Measurements from ENCODE around the gene SSBP3. TPM values are rescaled to one million over a fixed set of nuclear protein-coding genes. Genes with fewer than 3 reads are reported as not detected.

The SSBP3 gene
- total RNA-seq, 2 experiments from 2014 or later = 109 to 111 TPM

- Mint-ChIP-seq H3K9me3 (ENCODE audit: insufficient read depth) (no peaks in the 10 kb centered on the region), H3K36me3 (ENCODE audit: low read depth) (peaks cover 27% of the 10 kb centered on the region), H3K4me3 (no peak overlapping the region), H3K4me1 (ENCODE audit: low read depth) (peaks cover 19% of the 10 kb centered on the region), H3K27ac (no peak overlapping the region), H3K27me3 (ENCODE audit: low read depth) (no peaks in the 10 kb centered on the region)
- ChIA-PET CTCF (no interaction called here), POLR2A (no interaction called here)
- DNase-seq = no peak
- no peak for ATAC-seq
Observed at GRCh38 chr1:54365847-54366246, 40.3 kb downstream of the SSBP3 start.

DNA sequence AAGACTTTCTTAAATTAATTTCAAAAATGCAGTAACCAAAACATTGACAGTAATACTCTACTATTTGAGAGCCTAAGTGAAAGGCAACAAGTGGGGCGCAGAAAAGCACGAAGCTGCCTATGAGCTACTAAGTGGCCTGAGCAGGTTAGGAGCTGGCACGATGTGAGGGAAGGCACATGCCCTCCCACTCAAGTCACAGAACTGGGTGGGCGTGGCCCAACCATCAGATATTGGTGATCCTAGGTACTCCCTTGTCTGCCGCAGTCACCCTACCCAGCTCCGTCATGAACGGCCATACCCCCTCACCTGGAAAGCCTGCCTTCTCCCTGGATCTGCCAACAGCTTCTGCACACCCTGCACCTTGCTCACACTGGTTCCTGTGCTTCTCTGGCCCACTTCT, 40.8 kb downstream of the SSBP3 start:
- ATAC-seq = no peak
- no peak overlapping the region for H3K4me3 Mint-ChIP-seq
- ChIA-PET POLR2A (no interaction called here), CTCF (no interaction called here)
- H3K9me3 Mint-ChIP-seq (ENCODE audit: insufficient read depth) = no peaks in the 10 kb centered on the region
- H3K27me3 Mint-ChIP-seq (ENCODE audit: low read depth) = no peaks in the 10 kb centered on the region
- no peak overlapping the region for H3K27ac Mint-ChIP-seq
- H3K4me1 Mint-ChIP-seq (ENCODE audit: low read depth) = peaks cover 22% of the 10 kb centered on the region
- H3K36me3 Mint-ChIP-seq (ENCODE audit: low read depth) = peaks cover 24% of the 10 kb centered on the region
- DNase-seq = no peak

DNA sequence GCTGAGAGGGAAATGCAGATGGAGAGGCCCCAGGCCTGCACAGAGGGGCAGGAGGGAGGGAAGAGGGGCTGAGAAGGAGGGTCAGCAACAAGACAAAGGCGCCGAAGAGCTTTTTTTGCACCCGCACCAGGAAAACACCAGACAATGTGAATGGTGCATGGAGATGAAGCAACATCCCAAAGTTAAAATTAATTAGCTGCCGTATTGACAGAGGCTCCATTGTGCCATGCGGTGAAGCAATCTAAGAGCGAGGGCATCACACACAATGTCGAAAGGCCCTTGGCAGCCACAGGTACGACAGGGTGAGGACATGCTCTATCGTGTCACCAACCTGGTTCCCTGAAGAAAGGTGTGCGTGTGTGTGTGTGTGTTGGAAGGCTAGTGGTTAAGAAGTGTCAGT, 41.2 kb downstream of the SSBP3 start:
- Mint-ChIP-seq H3K4me1 (ENCODE audit: low read depth) (peaks cover 26% of the 10 kb centered on the region), H3K9me3 (ENCODE audit: insufficient read depth) (no peaks in the 10 kb centered on the region), H3K27ac (no peak overlapping the region), H3K4me3 (no peak overlapping the region), H3K27me3 (ENCODE audit: low read depth) (no peaks in the 10 kb centered on the region), H3K36me3 (ENCODE audit: low read depth) (peaks cover 23% of the 10 kb centered on the region)
- DNase-seq (no peak), ATAC-seq (no peak)
- POLR2A ChIA-PET = no interaction called here
- CTCF ChIA-PET = no interaction called here

DNA sequence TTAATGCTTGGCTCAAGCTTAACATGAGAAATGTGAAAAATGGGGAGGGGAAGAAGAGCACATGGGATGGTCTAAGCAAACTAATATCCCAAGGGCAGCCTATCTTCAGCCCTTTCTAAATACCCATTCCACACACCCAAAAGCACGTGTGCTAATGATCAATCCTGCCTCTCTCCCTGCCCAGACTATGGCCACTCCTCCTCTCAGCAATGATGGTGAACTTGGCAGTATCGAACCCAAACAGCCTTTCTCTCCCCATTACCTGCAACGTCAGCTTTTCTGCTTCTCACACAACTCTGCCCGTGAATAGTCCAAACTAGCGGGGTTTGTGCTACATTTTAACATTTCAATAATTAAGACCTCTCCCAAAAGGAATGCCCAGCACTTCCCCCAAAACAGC, 41.6 kb downstream of the SSBP3 start:
- no peak for DNase-seq
- Mint-ChIP-seq H3K36me3 (ENCODE audit: low read depth) (peaks cover 20% of the 10 kb centered on the region), H3K27me3 (ENCODE audit: low read depth) (no peaks in the 10 kb centered on the region), H3K9me3 (ENCODE audit: insufficient read depth) (no peaks in the 10 kb centered on the region), H3K27ac (no peak overlapping the region), H3K4me3 (no peak overlapping the region), H3K4me1 (ENCODE audit: low read depth) (peaks cover 30% of the 10 kb centered on the region)
- ChIA-PET CTCF (interaction anchor here (1.1 kb wide), 1 partner anchor 122 kb away, joined by 3 read pairs; no protein-coding TSS in a partner anchor), POLR2A (no interaction called here)
- no peak for ATAC-seq

DNA sequence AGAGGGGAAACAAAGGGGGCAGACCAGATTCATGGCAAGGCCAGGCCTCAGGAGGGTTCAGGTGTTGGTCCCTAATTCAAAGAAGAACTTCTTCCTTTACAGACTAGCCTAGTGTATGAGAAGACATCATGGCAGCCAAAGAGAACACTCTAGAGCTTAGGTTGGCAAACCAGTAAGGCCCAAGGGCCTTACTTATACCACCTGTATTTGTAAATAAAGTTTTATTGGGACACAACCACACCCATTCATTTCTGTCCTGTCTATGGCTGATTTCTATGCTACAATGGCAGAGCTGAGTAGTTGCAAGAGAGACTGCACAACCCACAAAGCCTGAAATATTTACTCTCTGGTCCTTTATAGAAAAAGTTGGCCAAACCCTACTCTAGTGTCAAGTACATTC, 42.3 kb downstream of the SSBP3 start:
- Mint-ChIP-seq H3K27ac (no peak overlapping the region), H3K4me3 (no peak overlapping the region), H3K9me3 (ENCODE audit: insufficient read depth) (no peaks in the 10 kb centered on the region), H3K4me1 (ENCODE audit: low read depth) (peaks cover 33% of the 10 kb centered on the region), H3K36me3 (ENCODE audit: low read depth) (peaks cover 19% of the 10 kb centered on the region), H3K27me3 (ENCODE audit: low read depth) (no peaks in the 10 kb centered on the region)
- DNase-seq (no peak), ATAC-seq (no peak)
- ChIA-PET POLR2A (no interaction called here), CTCF (interaction anchor here (1.1 kb wide), 1 partner anchor 123 kb away, joined by 3 read pairs; no protein-coding TSS in a partner anchor)

DNA sequence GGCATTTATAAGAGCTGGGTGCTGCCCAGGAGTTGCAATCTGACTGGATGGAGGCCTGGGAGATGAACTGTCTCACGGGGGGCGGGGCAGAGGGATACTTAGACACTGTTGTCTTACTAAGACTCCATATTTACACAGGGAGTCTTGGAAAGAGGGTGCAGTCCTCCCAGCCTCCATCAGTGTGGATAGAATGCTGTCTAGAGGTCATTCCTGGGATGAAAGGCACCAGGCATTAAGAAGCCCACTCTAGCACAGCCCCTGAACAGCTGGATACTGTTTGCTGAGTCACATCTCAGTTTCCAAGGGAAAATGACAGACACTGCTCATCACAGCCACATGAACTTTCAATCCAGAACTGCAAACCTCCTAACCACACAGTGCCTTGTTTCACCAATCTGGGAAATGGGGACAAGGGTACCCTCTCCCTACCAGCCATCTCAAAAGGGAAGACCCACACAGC, 43.3 kb downstream of the SSBP3 start:
- POLR2A ChIA-PET = no interaction called here
- Mint-ChIP-seq H3K27ac (no peak overlapping the region), H3K4me3 (no peak overlapping the region), H3K36me3 (ENCODE audit: low read depth) (peaks cover 27% of the 10 kb centered on the region), H3K27me3 (ENCODE audit: low read depth) (no peaks in the 10 kb centered on the region), H3K9me3 (ENCODE audit: insufficient read depth) (no peaks in the 10 kb centered on the region), H3K4me1 (ENCODE audit: low read depth) (peaks cover 40% of the 10 kb centered on the region)
- CTCF ChIA-PET = no interaction called here
- DNase-seq = no peak
- no peak for ATAC-seq

DNA sequence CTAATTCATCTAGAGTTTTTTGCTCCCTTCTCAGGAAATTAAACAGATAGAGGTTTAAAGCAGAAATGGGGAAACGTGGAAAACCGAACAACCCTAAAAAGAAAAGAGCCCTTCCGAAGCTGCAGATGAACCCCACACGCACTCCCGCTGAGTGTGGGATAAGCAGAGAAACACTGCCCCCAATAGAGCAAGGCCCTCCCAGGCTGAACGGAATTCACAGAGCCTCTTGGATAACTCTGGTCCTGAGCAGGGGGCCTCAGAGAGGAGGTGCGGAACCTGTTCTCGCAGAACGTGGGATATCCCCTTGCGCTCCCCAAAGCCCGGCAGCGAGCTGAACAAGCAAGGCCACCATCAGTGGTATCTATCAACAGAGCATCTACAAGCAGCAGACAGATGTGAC, 44.9 kb downstream of the SSBP3 start:
- CTCF ChIA-PET = interaction anchor here (1.0 kb wide), 1 partner anchor 133 kb away, joined by 3 read pairs; no protein-coding TSS in a partner anchor
- ATAC-seq = no peak
- POLR2A ChIA-PET = no interaction called here
- Mint-ChIP-seq H3K27me3 (ENCODE audit: low read depth) (no peaks in the 10 kb centered on the region), H3K4me3 (no peak overlapping the region), H3K27ac (no peak overlapping the region), H3K36me3 (ENCODE audit: low read depth) (peaks cover 29% of the 10 kb centered on the region), H3K4me1 (ENCODE audit: low read depth) (peaks cover 56% of the 10 kb centered on the region), H3K9me3 (ENCODE audit: insufficient read depth) (no peaks in the 10 kb centered on the region)
- no peak for DNase-seq

DNA sequence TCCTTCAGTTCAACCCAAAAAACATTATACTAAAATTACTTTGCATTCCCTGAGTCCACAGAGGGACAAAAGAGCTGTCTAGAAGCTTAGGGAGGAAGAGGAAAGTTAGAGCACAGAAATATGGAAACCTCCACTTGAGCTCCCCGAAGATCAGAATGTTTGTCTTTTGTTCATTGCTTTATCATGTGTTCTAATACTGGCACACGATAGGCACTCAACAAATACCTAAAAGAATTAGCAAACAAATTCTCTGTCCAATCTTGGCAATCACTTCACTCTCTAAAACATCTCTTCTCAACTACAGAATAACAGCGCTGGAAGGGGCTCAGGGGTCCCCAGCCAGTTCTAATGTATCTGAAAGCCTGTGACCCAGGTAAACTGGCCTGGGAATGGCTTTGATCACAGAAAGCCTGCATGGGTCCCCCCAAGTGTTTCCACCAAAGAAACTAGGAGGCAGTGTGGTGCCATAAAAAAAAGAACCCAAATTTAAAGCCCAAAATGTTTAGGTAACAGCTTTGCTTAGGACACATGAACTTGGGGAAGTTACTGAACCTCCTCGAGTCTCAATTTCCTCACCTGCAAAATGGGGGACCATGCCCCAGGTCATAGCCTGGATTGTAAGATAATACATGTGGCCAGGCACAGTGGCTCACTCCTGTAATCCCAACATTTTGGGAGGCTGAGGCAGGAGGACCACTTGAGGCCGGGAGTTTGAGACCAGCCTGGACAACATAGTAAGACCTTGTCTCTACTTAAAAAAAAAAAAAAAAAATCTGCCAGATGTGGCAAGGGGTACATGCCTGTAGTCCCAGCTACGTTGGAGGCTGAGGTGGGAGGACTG, 45.8 kb downstream of the SSBP3 start:
- Mint-ChIP-seq H3K36me3 (ENCODE audit: low read depth) (peaks cover 30% of the 10 kb centered on the region), H3K27me3 (ENCODE audit: low read depth) (no peaks in the 10 kb centered on the region), H3K9me3 (ENCODE audit: insufficient read depth) (no peaks in the 10 kb centered on the region), H3K27ac (no peak overlapping the region), H3K4me3 (no peak overlapping the region), H3K4me1 (ENCODE audit: low read depth) (peaks cover 66% of the 10 kb centered on the region)
- POLR2A ChIA-PET = interaction anchor here (0.6 kb wide), 1 partner anchor 75 kb away, joined by 3 read pairs; no protein-coding TSS in a partner anchor
- DNase-seq (no peak), ATAC-seq (no peak)
- CTCF ChIA-PET = interaction anchor here (1.0 to 2.0 kb wide), 5 partner anchors 10 to 139 kb away, joined by 3 to 6 read pairs (median 4); no protein-coding TSS in a partner anchor

GRCh38 chr1:54359393-54360162, 46.6 kb downstream of the SSBP3 start:
- CTCF ChIA-PET = interaction anchor here (1.0 to 2.0 kb wide), 4 partner anchors 17 to 140 kb away, joined by 3 to 6 read pairs (median 4); no protein-coding TSS in a partner anchor
- POLR2A ChIA-PET = interaction anchor here (0.6 kb wide), 1 partner anchor 74 kb away, joined by 3 read pairs; no protein-coding TSS in a partner anchor
- Mint-ChIP-seq H3K27ac (no peak overlapping the region), H3K4me1 (ENCODE audit: low read depth) (peaks cover 69% of the 10 kb centered on the region), H3K36me3 (ENCODE audit: low read depth) (peaks cover 30% of the 10 kb centered on the region), H3K4me3 (no peak overlapping the region), H3K9me3 (ENCODE audit: insufficient read depth) (no peaks in the 10 kb centered on the region), H3K27me3 (ENCODE audit: low read depth) (no peaks in the 10 kb centered on the region)
- no peak for DNase-seq
- no peak for ATAC-seq

GRCh38 chr1:54358503-54359168, 47.6 kb downstream of the SSBP3 start:
- H3K36me3 Mint-ChIP-seq (ENCODE audit: low read depth) = peaks cover 29% of the 10 kb centered on the region
- ATAC-seq (no peak), DNase-seq (no peak)
- POLR2A ChIA-PET = no interaction called here
- no peaks in the 10 kb centered on the region for H3K27me3 Mint-ChIP-seq (ENCODE audit: low read depth)
- H3K27ac Mint-ChIP-seq = no peak overlapping the region
- H3K4me1 Mint-ChIP-seq (ENCODE audit: low read depth) = peaks cover 73% of the 10 kb centered on the region
- H3K9me3 Mint-ChIP-seq (ENCODE audit: insufficient read depth) = no peaks in the 10 kb centered on the region
- CTCF ChIA-PET = interaction anchor here (1.0 to 3.2 kb wide), 6 partner anchors 9 to 131 kb away, joined by 3 to 9 read pairs (median 4); no protein-coding TSS in a partner anchor
- H3K4me3 Mint-ChIP-seq = no peak overlapping the region

- Mint-ChIP-seq H3K4me3 (no peak overlapping the region), H3K4me1 (ENCODE audit: low read depth) (peaks cover 77% of the 10 kb centered on the region), H3K9me3 (ENCODE audit: insufficient read depth) (no peaks in the 10 kb centered on the region), H3K36me3 (ENCODE audit: low read depth) (peaks cover 29% of the 10 kb centered on the region), H3K27ac (no peak overlapping the region), H3K27me3 (ENCODE audit: low read depth) (no peaks in the 10 kb centered on the region)
- no peak for DNase-seq
- ATAC-seq = no peak
- ChIA-PET CTCF (interaction anchor here (1.0 to 3.2 kb wide), 5 partner anchors 9 to 176 kb away, joined by 3 to 9 read pairs (median 3); no protein-coding TSS in a partner anchor), POLR2A (no interaction called here)
Observed at GRCh38 chr1:54357967-54358366, 48.2 kb downstream of the SSBP3 start.

All from activated CD8-positive, alpha-beta T cell treated with anti-CD3 and anti-CD28 coated beads, Interleukin-2, amount 10 ng/mL, durations not matched to agents 7 days and 5 days (primary cell).